HG03439 (cell line): ENCODE data around the gene SLC6A18.

Experiments
- ATAC-seq: cut with Tn5 transposase; IDR thresholded peaks from one replicate; pipeline ENCODE4 v1.9.1; 2021; ENCODE audit warnings: mild to moderate bottlenecking, moderate library complexity; ENCODE audit not compliant: unreplicated experiment

SLC6A18 gene

GRCh38 chr5:1214163-1214935 lies 10.8 kb upstream of the SLC6A18 start:
- no peak for ATAC-seq

GRCh38 chr5:1214936-1215220 lies 10.3 kb upstream of the SLC6A18 start:
- no peak for ATAC-seq

- ATAC-seq: no peak
Measured at GRCh38 chr5:1215320-1216096, 9.7 kb upstream of the SLC6A18 start.

GRCh38 chr5:1216211-1216917 lies 8.8 kb upstream of the SLC6A18 start:
- no peak for ATAC-seq

- ATAC-seq: no peak
Measured at GRCh38 chr5:1216918-1217295, 8.3 kb upstream of the SLC6A18 start.

- no peak for ATAC-seq
Measured at GRCh38 chr5:1217596-1218206, 7.5 kb upstream of the SLC6A18 start.

GRCh38 chr5:1218351-1219080 lies 6.7 kb upstream of the SLC6A18 start:
- ATAC-seq: no peak

GRCh38 chr5:1219098-1219767 lies 5.9 kb upstream of the SLC6A18 start:
- no peak for ATAC-seq

- no peak for ATAC-seq
Measured at GRCh38 chr5:1219768-1220100, 5.4 kb upstream of the SLC6A18 start.

GRCh38 chr5:1220351-1220750 lies 4.8 kb upstream of the SLC6A18 start:
- ATAC-seq: no peak

- ATAC-seq: no peak
Measured at GRCh38 chr5:1220831-1221230, 4.3 kb upstream of the SLC6A18 start.

GRCh38 chr5:1221721-1222120 lies 3.5 kb upstream of the SLC6A18 start:
- no peak for ATAC-seq

- ATAC-seq: no peak
Measured at GRCh38 chr5:1222147-1222546, 3.0 kb upstream of the SLC6A18 start.

GRCh38 chr5:1222621-1223277 lies 2.4 kb upstream of the SLC6A18 start:
- no peak for ATAC-seq

- ATAC-seq: no peak
Measured at GRCh38 chr5:1223278-1223670, 1.9 kb upstream of the SLC6A18 start.

GRCh38 chr5:1224631-1225030 lies 550 bp upstream of the SLC6A18 start:
- ATAC-seq: no peak

- ATAC-seq: no peak
Measured at GRCh38 chr5:1226231-1226630, 1.1 kb downstream of the SLC6A18 start.

- no peak for ATAC-seq
Measured at GRCh38 chr5:1226839-1227581, 1.8 kb downstream of the SLC6A18 start.

- no peak for ATAC-seq
Measured at GRCh38 chr5:1227667-1228066, 2.5 kb downstream of the SLC6A18 start.
